Measurements from ENCODE around the gene RPS27L.

RPS27L gene

GRCh38 chr15:63169788-63170187 lies 12.5 kb upstream of the RPS27L start:
- Histone ChIP-seq H3K27ac (no peak overlapping the region), H3K36me3 (replicated peaks) (no peaks in the 10 kb centered on the region)
- in situ Hi-C loops (cut with HindIII; ENCODE audit: low pct_ligation_motif_present, low sequenced_read_pairs) = no loop called here

GRCh38 chr15:63166219-63166618 lies 8.9 kb upstream of the RPS27L start:
- DNase-seq = no peak

More at GRCh38 chr15:63169788-63170187, 12.5 kb upstream of the RPS27L start:
- TF ChIP-seq CTCF (IDR thresholded peaks at IDR 0.05; ENCODE audit: low read depth, low read length, missing control alignments) = no peak
- H3K27me3 ChIP-seq (replicated peaks) = no peaks in the 10 kb centered on the region
- no peak overlapping the region for H3K4me3 ChIP-seq (ENCODE audit: low read depth, low read length)
- no peak for DNase-seq

GRCh38 chr15:63165166-63165859 lies 8.0 kb upstream of the RPS27L start:
- no peak for DNase-seq
- Histone ChIP-seq H3K27me3 (replicated peaks) (no peaks in the 10 kb centered on the region), H3K27ac (no peak overlapping the region), H3K36me3 (replicated peaks) (no peaks in the 10 kb centered on the region), H3K4me3 (ENCODE audit: low read depth, low read length) (no peak overlapping the region)
- TF ChIP-seq CTCF (IDR thresholded peaks at IDR 0.05; ENCODE audit: low read depth, low read length, missing control alignments) = no peak
- in situ Hi-C loops (cut with HindIII; ENCODE audit: low pct_ligation_motif_present, low sequenced_read_pairs) = no loop called here

More at GRCh38 chr15:63166219-63166618, 8.9 kb upstream of the RPS27L start:
- peak; percentile 12 for TF ChIP-seq CTCF (IDR thresholded peaks at IDR 0.05; ENCODE audit: low read depth, low read length, missing control alignments)
- H3K4me3 ChIP-seq (ENCODE audit: low read depth, low read length) = no peak overlapping the region
- no peaks in the 10 kb centered on the region for H3K27me3 ChIP-seq (replicated peaks)
- in situ Hi-C loops (cut with HindIII; ENCODE audit: low pct_ligation_motif_present, low sequenced_read_pairs) = no loop called here
- H3K36me3 ChIP-seq (replicated peaks) = no peaks in the 10 kb centered on the region
- H3K27ac ChIP-seq = no peak overlapping the region

- Histone ChIP-seq H3K27ac (no peak overlapping the region), H3K4me3 (ENCODE audit: low read depth, low read length) (no peak overlapping the region), H3K27me3 (replicated peaks) (no peaks in the 10 kb centered on the region), H3K36me3 (replicated peaks) (no peaks in the 10 kb centered on the region)
- no peak for DNase-seq
- in situ Hi-C loops (cut with HindIII; ENCODE audit: low pct_ligation_motif_present, low sequenced_read_pairs) = no loop called here
- TF ChIP-seq CTCF (IDR thresholded peaks at IDR 0.05; ENCODE audit: low read depth, low read length, missing control alignments) = no peak
Observed at GRCh38 chr15:63163217-63163616, 5.9 kb upstream of the RPS27L start.

- H3K27ac ChIP-seq = no peak overlapping the region
- peaks cover 2% of the 10 kb centered on the region for H3K36me3 ChIP-seq (replicated peaks)
- in situ Hi-C loops (cut with HindIII; ENCODE audit: low pct_ligation_motif_present, low sequenced_read_pairs) = no loop called here
- H3K4me3 ChIP-seq (ENCODE audit: low read depth, low read length) = no peak overlapping the region
- TF ChIP-seq CTCF (IDR thresholded peaks at IDR 0.05; ENCODE audit: low read depth, low read length, missing control alignments) = no peak
- no peak for DNase-seq
- H3K27me3 ChIP-seq (replicated peaks) = no peaks in the 10 kb centered on the region
Observed at GRCh38 chr15:63160638-63161037, 3.4 kb upstream of the RPS27L start.
